ENCODE results near the gene USF3. TPM values are rescaled to one million over a fixed set of nuclear protein-coding genes. Genes with fewer than 3 reads are reported as not detected.

The USF3 gene, protein sequence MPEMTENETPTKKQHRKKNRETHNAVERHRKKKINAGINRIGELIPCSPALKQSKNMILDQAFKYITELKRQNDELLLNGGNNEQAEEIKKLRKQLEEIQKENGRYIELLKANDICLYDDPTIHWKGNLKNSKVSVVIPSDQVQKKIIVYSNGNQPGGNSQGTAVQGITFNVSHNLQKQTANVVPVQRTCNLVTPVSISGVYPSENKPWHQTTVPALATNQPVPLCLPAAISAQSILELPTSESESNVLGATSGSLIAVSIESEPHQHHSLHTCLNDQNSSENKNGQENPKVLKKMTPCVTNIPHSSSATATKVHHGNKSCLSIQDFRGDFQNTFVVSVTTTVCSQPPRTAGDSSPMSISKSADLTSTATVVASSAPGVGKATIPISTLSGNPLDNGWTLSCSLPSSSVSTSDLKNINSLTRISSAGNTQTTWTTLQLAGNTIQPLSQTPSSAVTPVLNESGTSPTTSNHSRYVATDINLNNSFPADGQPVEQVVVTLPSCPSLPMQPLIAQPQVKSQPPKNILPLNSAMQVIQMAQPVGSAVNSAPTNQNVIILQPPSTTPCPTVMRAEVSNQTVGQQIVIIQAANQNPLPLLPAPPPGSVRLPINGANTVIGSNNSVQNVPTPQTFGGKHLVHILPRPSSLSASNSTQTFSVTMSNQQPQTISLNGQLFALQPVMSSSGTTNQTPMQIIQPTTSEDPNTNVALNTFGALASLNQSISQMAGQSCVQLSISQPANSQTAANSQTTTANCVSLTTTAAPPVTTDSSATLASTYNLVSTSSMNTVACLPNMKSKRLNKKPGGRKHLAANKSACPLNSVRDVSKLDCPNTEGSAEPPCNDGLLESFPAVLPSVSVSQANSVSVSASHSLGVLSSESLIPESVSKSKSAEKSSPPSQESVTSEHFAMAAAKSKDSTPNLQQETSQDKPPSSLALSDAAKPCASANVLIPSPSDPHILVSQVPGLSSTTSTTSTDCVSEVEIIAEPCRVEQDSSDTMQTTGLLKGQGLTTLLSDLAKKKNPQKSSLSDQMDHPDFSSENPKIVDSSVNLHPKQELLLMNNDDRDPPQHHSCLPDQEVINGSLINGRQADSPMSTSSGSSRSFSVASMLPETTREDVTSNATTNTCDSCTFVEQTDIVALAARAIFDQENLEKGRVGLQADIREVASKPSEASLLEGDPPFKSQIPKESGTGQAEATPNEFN (N-terminal part only)
- total RNA-seq = 22.5 and 23.7 TPM in 2 replicates
- polyA plus RNA-seq (2012) = 4.6 TPM

DNA sequence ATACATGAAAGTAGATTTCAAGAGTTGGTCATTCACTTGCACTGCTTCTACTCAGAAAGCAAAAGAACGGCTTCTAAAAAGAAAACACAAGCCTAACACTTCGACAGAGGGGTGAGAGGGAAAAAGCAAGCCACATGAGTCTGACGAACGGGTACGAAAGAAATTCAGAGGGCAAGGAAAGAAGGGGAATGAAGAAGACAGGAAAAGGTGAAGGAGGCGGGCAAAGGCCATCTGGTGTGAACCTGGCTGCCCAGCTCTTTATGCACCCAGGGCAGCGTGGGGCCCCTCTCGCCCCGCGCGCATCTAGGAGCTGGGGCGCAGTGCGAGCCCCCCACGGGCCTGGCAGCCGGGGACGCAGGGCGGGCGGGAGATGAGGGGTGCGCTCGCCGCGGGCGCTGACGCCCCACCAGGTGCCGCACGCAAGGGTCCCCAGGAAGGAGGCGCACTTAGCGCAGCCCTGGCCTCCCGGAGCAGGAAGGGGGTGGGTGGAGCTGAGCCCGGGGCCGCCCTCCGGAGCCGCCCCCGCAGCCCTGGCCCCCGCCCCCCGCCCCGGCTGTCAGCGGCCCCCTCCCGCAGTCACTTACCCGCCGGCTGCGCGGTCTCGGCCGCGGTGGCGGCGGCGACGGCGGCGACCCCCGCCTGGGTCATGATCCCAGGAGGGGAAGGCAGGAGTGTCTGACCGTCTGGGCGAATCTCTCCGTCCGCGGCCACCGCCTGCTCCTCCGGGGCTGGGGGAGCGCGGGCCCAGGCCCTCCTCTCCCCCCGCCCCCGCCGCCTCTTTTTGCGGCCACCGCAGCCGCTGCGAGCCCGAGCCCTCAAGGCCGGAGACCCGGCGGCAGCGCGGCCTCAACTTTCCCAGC lies at the start of gene USF3:
Gene USF3 (minus strand): TSS at position 857 of the 860 bp plus-strand sequence. CDS start 21,764 bp downstream, outside the sequence.
- peak; percentile 73 for DNase-seq (ENCODE audit: low read depth)

GRCh38 chr3:113745756-113746547 lies 49.5 kb upstream of the USF3 start, which contains the start of gene NAA50:
Gene NAA50 (minus strand): TSS chr3:113746249. CDS start chr3:113745949, 300 bp downstream.
- DNase-seq (ENCODE audit: low read depth) = peak; percentile 94

DNA sequence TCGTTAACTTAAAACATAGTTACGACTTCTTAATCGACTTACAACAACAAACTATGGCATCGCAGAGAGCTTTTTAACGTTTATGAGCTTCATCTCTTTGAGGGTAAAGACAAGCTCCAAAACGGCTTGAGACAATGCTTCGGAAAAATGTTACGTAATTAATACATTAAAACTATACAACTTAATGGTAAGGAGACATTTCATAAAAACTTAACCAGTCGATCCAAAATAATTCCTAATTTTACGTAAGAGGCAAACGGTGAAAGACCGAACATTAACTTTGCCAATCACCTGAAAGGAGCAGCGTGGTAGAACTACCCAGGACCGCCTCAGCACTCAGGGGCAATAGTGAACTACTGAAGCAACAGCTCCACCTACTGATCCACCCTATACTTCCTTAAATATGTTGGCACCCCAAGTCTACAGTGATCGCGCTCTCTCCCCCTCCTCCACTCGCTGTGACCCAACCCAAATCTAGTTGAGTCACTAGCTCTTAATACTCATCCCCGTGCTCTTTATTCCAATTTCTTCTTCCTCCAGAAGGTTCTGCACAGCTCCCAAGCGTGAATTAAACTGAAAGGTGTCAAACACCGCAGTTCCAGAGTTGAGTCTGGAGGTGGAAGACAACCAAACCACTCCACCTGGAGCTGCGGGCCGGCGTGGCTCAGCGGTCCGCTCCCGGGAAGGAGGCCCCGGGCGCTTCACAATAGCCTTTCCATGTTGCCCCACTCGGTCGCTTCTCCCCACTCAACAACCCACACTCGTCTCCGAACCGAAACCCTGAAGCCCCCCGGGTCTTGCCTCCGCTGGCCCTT lies 48.7 kb upstream of the USF3 start:
- DNase-seq (ENCODE audit: low read depth) = peak; percentile 90

DNA sequence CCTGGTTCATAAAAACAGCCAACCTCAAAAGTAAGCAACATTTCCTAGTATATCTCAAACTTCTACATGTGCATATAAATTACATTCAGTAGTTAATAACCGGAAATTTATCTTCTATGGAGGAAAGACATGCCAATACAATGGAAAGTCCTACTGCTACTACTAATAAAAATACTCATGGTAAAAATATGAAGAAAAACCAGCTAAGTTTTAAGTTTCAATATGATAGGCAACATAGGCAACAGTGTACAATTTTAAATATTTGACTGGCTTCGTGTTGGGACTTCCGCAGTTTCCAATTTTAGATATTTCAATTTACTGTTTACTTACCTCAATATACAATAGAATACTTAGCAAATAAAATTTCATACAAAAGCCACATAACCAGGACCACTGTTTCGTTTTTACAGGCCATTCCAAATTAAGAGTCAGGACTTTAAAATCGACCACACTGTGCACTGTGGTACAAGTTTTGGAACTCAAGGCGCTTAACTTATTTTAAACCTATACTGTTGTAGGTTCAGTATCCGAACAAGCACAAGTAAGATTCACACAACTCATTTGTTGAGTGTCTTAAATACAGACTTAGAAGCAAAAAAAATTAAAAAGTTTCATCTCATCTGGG lies 46.7 kb upstream of the USF3 start:
- DNase-seq (ENCODE audit: low read depth) = no peak

DNA sequence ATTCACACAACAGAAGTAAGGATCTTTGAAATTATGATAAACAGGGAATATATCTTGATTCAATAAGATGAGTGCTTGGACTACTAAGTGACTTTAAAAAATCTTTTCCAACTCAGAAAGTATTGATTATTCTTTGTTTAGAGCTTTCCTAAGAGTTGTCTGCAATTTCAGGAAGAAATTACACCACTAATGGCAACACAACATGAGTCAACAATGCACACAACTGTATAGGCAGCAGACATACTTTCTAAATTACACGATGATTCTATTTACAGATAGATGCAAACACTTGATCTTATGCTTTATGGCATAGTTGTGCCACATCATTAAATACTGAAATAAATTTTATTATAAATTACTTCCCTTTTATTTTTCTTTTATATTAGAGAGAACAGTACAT lies 45.2 kb upstream of the USF3 start:
- DNase-seq (ENCODE audit: low read depth) = no peak

GRCh38 chr3:113741086-113741485 lies 44.6 kb upstream of the USF3 start:
- peak; percentile 55 for DNase-seq (ENCODE audit: low read depth)

- DNase-seq (ENCODE audit: low read depth) = peak; percentile 65
These were observed 40.2 kb upstream of the USF3 start for GRCh38 chr3:113736548-113737089.

- no peak for DNase-seq (ENCODE audit: low read depth)
These were observed 35.3 kb upstream of the USF3 start for GRCh38 chr3:113731694-113732093.

DNA sequence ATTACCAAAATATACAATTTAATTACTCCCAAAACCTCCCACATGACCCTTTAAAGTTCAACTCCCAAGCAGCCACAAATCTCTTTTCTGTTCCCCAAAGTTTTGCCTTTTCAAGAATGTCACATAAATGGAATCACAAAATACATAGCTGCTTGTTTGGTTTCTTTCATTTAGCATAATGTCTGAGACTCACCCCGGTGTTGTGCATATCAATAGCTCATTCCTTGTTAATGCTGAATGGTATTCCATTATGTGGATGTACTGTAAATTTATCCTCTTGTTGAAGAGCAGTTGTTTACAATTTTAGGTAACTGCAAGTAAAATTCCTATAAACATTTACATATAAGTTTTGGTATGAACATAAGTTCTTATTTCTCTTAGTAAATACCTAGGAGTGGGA lies 34.1 kb upstream of the USF3 start:
- DNase-seq (ENCODE audit: low read depth) = no peak

DNA sequence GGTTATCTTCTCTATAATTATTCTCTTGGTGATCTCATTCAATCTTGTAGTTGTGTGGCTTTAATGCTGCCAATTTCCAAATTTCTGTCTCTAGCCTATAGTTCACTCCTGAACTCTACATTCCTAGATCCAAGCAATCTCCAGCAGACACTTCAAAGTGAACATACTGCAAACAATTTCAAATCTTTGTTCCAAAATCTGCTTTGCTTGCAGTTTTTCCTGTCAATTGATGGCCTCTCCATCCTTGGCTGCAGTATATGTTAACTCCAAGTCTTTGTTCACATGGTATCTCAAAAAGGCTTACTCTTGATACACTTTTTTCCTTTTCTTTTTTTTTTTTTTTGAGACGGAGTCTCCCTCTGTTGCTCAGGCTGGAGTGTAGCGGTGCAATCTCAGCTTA lies 32.2 kb upstream of the USF3 start:
- no peak for DNase-seq (ENCODE audit: low read depth)

DNA sequence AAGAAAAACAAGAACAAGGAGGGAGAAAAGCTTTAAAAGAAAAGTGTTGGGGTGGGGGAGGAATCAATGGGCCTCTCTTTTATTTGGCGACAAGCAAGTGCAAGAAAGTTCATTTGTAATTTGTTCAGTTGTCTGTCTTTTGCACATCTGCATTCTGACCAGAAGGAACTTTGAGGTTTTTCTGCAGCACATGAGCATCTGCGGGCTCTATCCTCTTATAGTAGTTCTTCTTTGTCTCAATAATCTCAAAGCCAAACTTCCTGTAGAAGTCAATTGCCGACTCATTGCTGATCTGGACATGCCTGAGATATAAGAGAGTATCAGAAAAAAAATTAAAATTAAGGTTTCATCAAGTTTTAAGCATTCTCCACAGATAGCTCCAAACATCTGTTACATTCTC lies 25.2 kb upstream of the USF3 start:
- DNase-seq (ENCODE audit: low read depth) = no peak

DNA sequence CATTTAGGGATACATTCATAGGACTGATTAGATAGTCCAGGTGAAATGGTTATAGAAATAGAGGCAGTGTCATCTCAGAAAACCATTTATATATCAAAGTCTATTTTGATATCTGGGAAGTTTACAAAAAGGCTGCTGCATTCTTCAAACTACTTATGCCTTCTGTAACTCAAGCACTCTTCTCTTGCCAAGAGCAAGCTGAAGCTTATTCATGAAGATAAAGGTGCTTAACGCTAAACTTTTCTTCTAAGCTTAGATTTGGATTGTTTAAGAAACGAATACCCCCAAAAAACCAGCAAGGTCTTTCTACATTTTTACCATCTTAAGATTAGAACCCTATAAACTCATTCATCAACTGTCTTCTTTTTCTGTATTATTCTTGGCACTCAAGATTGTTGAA lies 23.3 kb upstream of the USF3 start:
- DNase-seq (ENCODE audit: low read depth) = no peak

GRCh38 chr3:113719294-113719693 lies 22.9 kb upstream of the USF3 start:
- DNase-seq (ENCODE audit: low read depth) = no peak

- no peak for DNase-seq (ENCODE audit: low read depth)
These were observed 21.4 kb upstream of the USF3 start for GRCh38 chr3:113717818-113718217.

GRCh38 chr3:113717308-113717707 lies 20.9 kb upstream of the USF3 start:
- DNase-seq (ENCODE audit: low read depth) = no peak

- DNase-seq (ENCODE audit: low read depth) = no peak
These were observed 18.3 kb upstream of the USF3 start for GRCh38 chr3:113714702-113715101.

- DNase-seq (ENCODE audit: low read depth) = no peak
These were observed 15.7 kb upstream of the USF3 start for GRCh38 chr3:113712129-113712528.

- DNase-seq (ENCODE audit: low read depth) = no peak
These were observed 11.4 kb upstream of the USF3 start for GRCh38 chr3:113707835-113708234.
